ENCODE results near the gene ERCC6L2.

Gene ERCC6L2

DNA sequence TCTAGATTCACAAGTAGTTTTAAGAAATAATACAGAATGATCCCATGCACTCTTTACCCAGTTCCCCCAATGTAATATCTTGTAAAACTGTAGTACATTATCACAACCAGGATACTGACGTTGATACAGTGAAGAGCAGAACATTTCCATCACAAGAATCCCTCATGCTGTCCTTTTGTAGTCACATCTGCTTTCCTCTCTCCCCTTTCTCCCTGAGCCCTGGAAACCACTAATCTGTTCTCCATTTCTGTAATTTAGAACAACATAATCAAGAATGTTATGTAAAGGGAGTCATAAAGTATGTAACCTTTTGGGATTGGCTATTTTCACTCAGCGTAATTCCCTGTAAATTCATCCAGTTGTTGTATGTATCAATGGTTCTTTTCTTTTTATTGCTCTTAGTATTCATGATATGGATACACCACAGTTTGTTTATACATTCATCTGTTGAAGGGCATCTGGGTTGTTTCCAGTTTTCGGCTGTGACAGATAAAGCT is 61.1 kb downstream of the ERCC6L2 start:
- TF ChIP-seq Cebpa-rat (IDR thresholded peaks at IDR 0.05): no peak
- Histone ChIP-seq H3K4me1 (no peaks in the 10 kb centered on the region), H3K27me3 (no peaks in the 10 kb centered on the region), H3K9ac (no peak overlapping the region), H3K9me3 (peaks cover 19% of the 10 kb centered on the region), H4K20me1 (no peaks in the 10 kb centered on the region), H3K4me2 (no peak overlapping the region), H3K27ac (no peak overlapping the region), H3K4me3 (no peak overlapping the region), H3K36me3 (peaks cover 74% of the 10 kb centered on the region)

DNA sequence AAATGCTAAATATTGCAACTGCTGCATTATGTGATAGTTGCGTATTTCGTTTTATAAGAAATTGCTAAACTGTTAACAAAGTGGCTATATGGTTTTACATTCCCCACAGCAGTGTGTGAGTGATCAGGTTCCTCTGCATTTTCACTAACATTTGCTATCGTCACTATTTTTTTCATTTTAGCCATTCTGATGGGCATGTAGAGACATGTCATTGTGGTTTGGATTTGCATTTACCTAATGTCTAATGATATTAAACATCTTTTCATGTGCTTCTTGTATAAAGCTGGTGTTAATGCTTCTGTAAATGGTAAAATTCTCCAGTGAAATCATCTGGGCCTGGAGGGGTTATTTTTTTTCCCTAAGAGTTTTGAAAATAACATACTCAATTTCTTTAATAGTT is 61.6 kb downstream of the ERCC6L2 start:
- peaks cover 74% of the 10 kb centered on the region for H3K36me3 ChIP-seq
- H3K9ac ChIP-seq: no peak overlapping the region
- TF ChIP-seq Cebpa-rat (IDR thresholded peaks at IDR 0.05): no peak
- no peaks in the 10 kb centered on the region for H3K4me1 ChIP-seq
- H3K27me3 ChIP-seq: no peaks in the 10 kb centered on the region
- H3K9me3 ChIP-seq: peaks cover 19% of the 10 kb centered on the region
- H3K4me2 ChIP-seq: no peak overlapping the region
- H3K27ac ChIP-seq: no peak overlapping the region
- no peaks in the 10 kb centered on the region for H4K20me1 ChIP-seq
- H3K4me3 ChIP-seq: no peak overlapping the region

DNA sequence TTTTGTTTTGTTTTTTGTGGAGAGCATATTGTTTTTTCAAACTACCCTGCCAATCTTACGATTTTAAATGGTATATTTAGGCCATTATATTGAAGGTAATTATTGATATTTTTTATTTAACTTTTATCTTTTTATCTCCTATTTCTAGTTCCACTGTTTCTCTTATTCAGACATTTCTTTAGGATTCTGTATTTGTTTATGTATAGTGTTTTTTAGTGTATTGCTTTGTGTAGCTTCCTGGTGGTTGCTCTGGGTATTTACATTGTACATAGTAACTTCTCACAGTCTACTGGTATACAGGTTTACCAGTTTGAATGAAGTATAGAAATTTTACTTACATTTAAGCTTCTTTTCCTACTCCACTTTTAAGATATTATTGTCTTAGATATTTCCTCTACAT is 63.2 kb downstream of the ERCC6L2 start:
- TF ChIP-seq Cebpa-rat (IDR thresholded peaks at IDR 0.05): no peak

DNA sequence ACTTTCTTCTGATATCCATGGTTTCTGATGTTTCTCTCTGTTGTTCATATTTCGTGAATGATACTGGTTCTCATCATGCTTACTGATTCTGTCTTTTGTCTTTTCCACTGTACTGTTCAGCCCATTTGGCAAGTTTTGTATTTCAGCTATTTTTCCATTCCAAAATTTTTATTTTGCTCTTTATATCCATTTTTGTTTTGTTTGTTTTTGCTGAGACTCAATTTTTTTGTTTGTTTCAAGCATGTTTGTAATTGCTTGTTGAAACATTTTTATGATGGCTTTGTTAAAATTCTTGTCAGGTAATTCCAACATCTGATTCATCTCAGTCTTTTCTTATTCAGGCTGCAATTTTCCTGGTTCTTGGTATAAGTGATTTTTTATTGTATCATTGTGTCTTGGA is 64.0 kb downstream of the ERCC6L2 start:
- no peak overlapping the region for H3K27ac ChIP-seq
- TF ChIP-seq Cebpa-rat (IDR thresholded peaks at IDR 0.05): no peak
- H3K9me3 ChIP-seq: peaks cover 19% of the 10 kb centered on the region
- no peaks in the 10 kb centered on the region for H3K27me3 ChIP-seq
- H3K36me3 ChIP-seq: peaks cover 79% of the 10 kb centered on the region
- H3K4me1 ChIP-seq: no peaks in the 10 kb centered on the region
- no peak overlapping the region for H3K4me2 ChIP-seq
- no peak overlapping the region for H3K9ac ChIP-seq
- no peaks in the 10 kb centered on the region for H4K20me1 ChIP-seq
- H3K4me3 ChIP-seq: no peak overlapping the region

More for the DNA sequence above, 63.2 kb downstream of the ERCC6L2 start:
- Histone ChIP-seq H3K9ac (no peak overlapping the region), H3K9me3 (peaks cover 19% of the 10 kb centered on the region), H4K20me1 (no peaks in the 10 kb centered on the region), H3K4me1 (no peaks in the 10 kb centered on the region), H3K36me3 (peaks cover 74% of the 10 kb centered on the region), H3K4me3 (no peak overlapping the region), H3K27me3 (no peaks in the 10 kb centered on the region), H3K27ac (no peak overlapping the region), H3K4me2 (no peak overlapping the region)

DNA sequence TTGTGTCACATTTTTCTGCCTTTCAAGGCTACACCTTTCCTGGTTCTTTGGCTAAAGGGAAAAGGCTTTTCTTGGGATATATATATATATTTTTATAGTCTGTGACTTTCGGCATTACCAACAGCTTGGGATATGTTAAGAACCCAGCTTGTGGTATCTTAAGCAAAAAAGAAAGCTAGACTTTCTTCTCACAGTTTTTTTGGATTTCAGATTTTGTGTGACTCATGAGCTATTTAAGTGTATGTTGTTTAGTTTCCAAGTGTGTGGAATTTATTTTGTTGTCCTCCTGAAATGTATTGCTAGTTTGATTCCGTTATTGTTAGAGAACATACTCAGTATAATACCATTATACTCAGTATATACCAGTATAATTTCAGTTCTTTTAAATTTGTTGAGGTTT is 64.8 kb downstream of the ERCC6L2 start:
- H3K9ac ChIP-seq: no peak overlapping the region
- H3K4me3 ChIP-seq: no peak overlapping the region
- no peaks in the 10 kb centered on the region for H3K4me1 ChIP-seq
- no peak for TF ChIP-seq Cebpa-rat (IDR thresholded peaks at IDR 0.05)
- no peak overlapping the region for H3K27ac ChIP-seq
- no peaks in the 10 kb centered on the region for H4K20me1 ChIP-seq
- peaks cover 87% of the 10 kb centered on the region for H3K36me3 ChIP-seq
- H3K9me3 ChIP-seq: peaks cover 19% of the 10 kb centered on the region
- H3K27me3 ChIP-seq: no peaks in the 10 kb centered on the region
- no peak overlapping the region for H3K4me2 ChIP-seq

DNA sequence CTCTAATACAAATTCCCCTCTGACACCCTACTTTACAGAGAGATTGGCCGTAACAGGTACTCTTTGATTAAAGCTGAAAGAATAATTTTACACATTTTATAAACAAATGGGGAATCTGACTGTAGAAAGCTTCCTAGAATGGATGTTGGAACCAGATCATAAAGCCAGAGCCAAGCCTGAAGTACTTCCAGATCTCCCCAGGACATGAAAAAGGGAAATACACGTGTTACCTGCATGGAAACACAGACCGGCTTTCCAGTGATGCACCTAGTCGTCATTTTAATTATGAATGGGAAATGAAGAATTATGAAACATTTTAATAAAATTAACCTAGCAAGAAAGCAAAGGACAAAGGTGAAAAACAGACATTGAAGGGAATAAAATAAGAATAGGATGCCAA is 66.5 kb downstream of the ERCC6L2 start:
- H3K27ac ChIP-seq: no peak overlapping the region
- peaks cover 8% of the 10 kb centered on the region for H3K4me1 ChIP-seq
- no peak for TF ChIP-seq Cebpa-rat (IDR thresholded peaks at IDR 0.05)
- H3K4me3 ChIP-seq: no peak overlapping the region
- peaks cover 81% of the 10 kb centered on the region for H3K36me3 ChIP-seq
- H3K9ac ChIP-seq: no peak overlapping the region
- H4K20me1 ChIP-seq: no peaks in the 10 kb centered on the region
- H3K4me2 ChIP-seq: no peak overlapping the region
- H3K27me3 ChIP-seq: no peaks in the 10 kb centered on the region
- peaks cover 34% of the 10 kb centered on the region for H3K9me3 ChIP-seq

DNA sequence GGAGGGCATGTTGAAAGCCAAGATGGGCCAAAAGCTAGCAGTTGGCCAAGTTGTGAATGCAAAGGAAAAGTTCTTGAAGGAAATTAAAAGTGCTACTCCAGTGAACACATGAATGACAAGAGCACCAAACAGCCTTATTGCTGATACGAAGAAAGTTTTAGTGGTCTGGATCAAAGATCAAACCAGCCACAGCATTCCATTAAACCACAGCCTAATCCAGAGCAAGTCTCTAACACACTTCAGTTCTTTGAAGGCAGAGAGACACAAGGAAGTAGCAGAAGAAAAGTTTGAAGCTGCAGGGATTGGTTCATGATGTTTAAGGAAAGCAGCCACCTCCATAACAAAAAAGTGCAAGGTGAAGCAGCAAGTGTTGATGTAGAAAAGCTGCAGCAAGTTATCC is 71.6 kb downstream of the ERCC6L2 start:
- Histone ChIP-seq H3K9me3 (peaks cover 44% of the 10 kb centered on the region), H3K27ac (no peak overlapping the region), H3K9ac (no peak overlapping the region), H3K4me2 (peak overlapping the region; percentile 37), H3K4me3 (no peak overlapping the region), H3K27me3 (no peaks in the 10 kb centered on the region), H4K20me1 (no peaks in the 10 kb centered on the region), H3K4me1 (peaks cover 10% of the 10 kb centered on the region), H3K36me3 (peaks cover 77% of the 10 kb centered on the region)
- no peak for TF ChIP-seq Cebpa-rat (IDR thresholded peaks at IDR 0.05)

DNA sequence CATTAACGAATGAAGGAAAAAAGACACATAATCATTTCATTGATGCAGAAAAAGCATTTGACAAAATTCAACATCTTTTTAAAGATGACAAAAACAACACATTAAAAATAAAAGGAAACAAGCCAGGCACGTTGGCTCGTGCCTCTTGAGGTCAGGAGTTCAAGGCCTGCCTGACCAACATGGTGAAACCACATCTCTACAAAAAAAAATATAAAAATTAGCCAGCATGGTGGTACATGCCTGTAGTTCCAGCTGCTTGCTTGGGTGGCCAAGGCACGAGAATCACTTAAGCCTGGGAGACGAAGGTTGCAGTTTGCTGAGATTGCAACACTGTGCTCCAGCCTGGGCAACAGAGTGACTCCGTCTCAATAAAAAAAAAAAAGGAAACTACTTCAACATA is 77.0 kb downstream of the ERCC6L2 start:
- H3K4me3 ChIP-seq: no peak overlapping the region
- no peak for TF ChIP-seq Cebpa-rat (IDR thresholded peaks at IDR 0.05)
- H3K4me1 ChIP-seq: no peaks in the 10 kb centered on the region
- H3K27me3 ChIP-seq: no peaks in the 10 kb centered on the region
- no peak overlapping the region for H3K9ac ChIP-seq
- no peaks in the 10 kb centered on the region for H4K20me1 ChIP-seq
- H3K4me2 ChIP-seq: no peak overlapping the region
- H3K36me3 ChIP-seq: peaks cover 62% of the 10 kb centered on the region
- no peak overlapping the region for H3K27ac ChIP-seq
- H3K9me3 ChIP-seq: peaks cover 44% of the 10 kb centered on the region

DNA sequence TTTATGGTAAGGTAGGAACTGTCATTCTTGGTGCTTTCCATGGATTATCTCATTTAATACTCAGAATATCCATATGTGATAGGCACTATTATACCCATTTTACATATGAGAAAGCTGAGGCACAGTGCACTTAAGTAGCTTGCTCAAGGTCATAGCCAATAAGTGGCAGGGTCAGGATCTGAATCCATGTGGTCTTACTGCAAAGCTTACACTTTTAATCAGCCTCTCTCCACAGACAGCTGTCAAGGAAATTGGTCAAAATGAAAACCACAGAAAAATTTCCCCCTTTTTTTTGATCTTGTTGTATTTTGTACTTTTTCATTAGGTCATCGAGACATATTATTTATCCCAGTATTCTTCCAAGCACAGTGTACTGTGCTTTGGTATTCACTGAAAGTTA is 78.5 kb downstream of the ERCC6L2 start:
- Histone ChIP-seq H4K20me1 (no peaks in the 10 kb centered on the region), H3K27me3 (no peaks in the 10 kb centered on the region), H3K4me3 (no peak overlapping the region), H3K4me1 (no peaks in the 10 kb centered on the region), H3K27ac (no peak overlapping the region), H3K36me3 (peaks cover 57% of the 10 kb centered on the region), H3K4me2 (no peak overlapping the region), H3K9ac (no peak overlapping the region), H3K9me3 (peaks cover 32% of the 10 kb centered on the region)
- TF ChIP-seq Cebpa-rat (IDR thresholded peaks at IDR 0.05): no peak

DNA sequence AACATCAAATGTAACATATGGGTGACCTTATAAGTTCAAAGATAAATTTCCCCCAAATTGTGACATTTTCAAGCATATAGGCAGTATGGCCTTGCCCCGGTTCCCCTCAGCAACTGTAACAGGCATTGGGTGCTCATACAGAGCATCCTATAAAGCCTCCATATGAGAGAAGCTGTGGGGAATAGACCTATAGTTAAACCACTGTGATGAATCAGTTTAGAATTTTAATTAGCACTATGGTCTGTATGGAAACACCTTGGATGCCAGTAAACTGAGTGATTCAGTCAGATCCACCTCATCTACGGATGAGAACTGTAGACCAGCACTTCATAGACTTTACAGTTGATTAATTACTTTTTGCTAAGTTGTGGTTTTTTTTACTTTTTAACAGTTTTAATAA is 79.4 kb downstream of the ERCC6L2 start:
- Histone ChIP-seq H3K9ac (no peak overlapping the region), H3K9me3 (peaks cover 26% of the 10 kb centered on the region), H3K4me1 (no peaks in the 10 kb centered on the region), H4K20me1 (no peaks in the 10 kb centered on the region), H3K36me3 (peaks cover 52% of the 10 kb centered on the region), H3K27me3 (no peaks in the 10 kb centered on the region), H3K4me3 (no peak overlapping the region), H3K4me2 (no peak overlapping the region), H3K27ac (no peak overlapping the region)
- TF ChIP-seq Cebpa-rat (IDR thresholded peaks at IDR 0.05): no peak

DNA sequence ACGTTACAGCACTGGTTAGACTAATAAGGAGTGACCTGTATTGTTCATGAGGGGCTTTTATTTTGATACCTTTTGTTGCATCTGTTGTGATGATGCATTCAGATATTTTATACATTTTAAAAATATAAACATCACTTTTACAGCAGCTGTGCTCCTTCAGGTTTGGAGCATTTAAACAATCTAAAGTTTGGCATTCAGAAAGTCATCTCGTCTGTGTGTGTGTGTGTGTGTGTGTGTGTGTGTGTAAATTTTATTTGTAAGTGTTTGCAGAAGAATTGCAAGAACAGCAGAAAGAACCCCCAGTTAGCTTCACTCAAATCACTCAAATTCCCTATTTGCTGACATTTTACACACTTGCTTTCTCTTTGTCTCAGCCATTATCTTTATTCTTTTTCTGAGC is 87.4 kb downstream of the ERCC6L2 start:
- Histone ChIP-seq H3K4me3 (no peak overlapping the region), H3K27me3 (no peaks in the 10 kb centered on the region), H3K36me3 (peaks cover 46% of the 10 kb centered on the region), H3K4me1 (no peaks in the 10 kb centered on the region), H3K9ac (no peak overlapping the region), H3K4me2 (no peak overlapping the region), H3K27ac (no peak overlapping the region), H4K20me1 (no peaks in the 10 kb centered on the region), H3K9me3 (peaks cover 26% of the 10 kb centered on the region)
- no peak for TF ChIP-seq Cebpa-rat (IDR thresholded peaks at IDR 0.05)

Measured in BLaER1 (cell line).